Breast epithelium (tissue), 4 donors: ENCODE measurements around the gene TRPM3. TPM values are rescaled to one million over a fixed set of nuclear protein-coding genes. Genes with fewer than 3 reads are reported as not detected.

ENCODE experiments used
- DNase-seq, 2 donors: peaks; one replicate each; pipeline ENCODE4 v3.0.0-alpha.2; 2019; ENCODE audit warnings: low spot score in 2 of 2
- H3K27ac ChIP-seq, 2 donors: fragments of 200-600 bp; sonication (generic) in 1 of 2; one replicate each; pipeline ENCODE4 v1.5.1; 2016 to 2019; ENCODE audit warnings: mild to moderate bottlenecking in 1 of 2
- H3K27me3 ChIP-seq, 2 donors: fragments of 200-600 bp; sonication (generic) in 1 of 2; one replicate each; pipeline versions ENCODE4 v1.5.1 to v1.6.0; 2017 to 2019; ENCODE audit warnings: control low read depth in 1 of 2, mild to moderate bottlenecking in 1 of 2
- H3K36me3 ChIP-seq: fragments of 200-600 bp; one replicate; pipeline ENCODE4 v1.5.1; 2019
- H3K4me1 ChIP-seq, 2 donors: fragments of 200-600 bp; sonication (generic); one replicate each; pipeline ENCODE4 v1.5.1; 2016 to 2019; ENCODE audit warnings: control low read depth in 1 of 2
- H3K4me3 ChIP-seq, 3 donors: fragments of 200-600 bp; sonication (generic); 1 replicate in 2 of 3; 2 replicates in 1 of 3; pipeline ENCODE4 v1.5.1; 2016 to 2019; ENCODE audit warnings: mild to moderate bottlenecking in 3 of 3, moderate library complexity in 2 of 3
- H3K9me3 ChIP-seq, 2 donors: fragments of 200-600 bp; sonication (generic) in 1 of 2; one replicate each; pipeline ENCODE4 v1.5.1; 2016 to 2019; ENCODE audit warnings: control low read depth in 1 of 2
- CTCF ChIP-seq, 3 donors: fragments of 450-650 bp; IDR thresholded peaks; one replicate each; pipeline ENCODE4 v1.5.1; 2016 to 2017; ENCODE audit warnings: antibody characterized with exemption in 3 of 3, mild to moderate bottlenecking in 3 of 3, moderate library complexity in 3 of 3
- POLR2A ChIP-seq: fragments of 450-650 bp; IDR thresholded peaks from one replicate; pipeline ENCODE4 v1.6.1; 2016; ENCODE audit warnings: antibody characterized with exemption, mild to moderate bottlenecking, moderate library complexity
- POLR2AphosphoS5 ChIP-seq, 3 donors: sonication (generic); formaldehyde crosslinking; IDR thresholded peaks; one replicate each; pipeline ENCODE4 v1.6.1; 2017; ENCODE audit warnings: antibody characterized with exemption in 3 of 3
- intact Hi-C: fragments of 100-400 bp; cut with DNase I; formaldehyde crosslinking; loops from one replicate; pipeline ENCODE4 v1.15.1; 2023; ENCODE audit warnings: low total_unique reads
- total RNA-seq, 3 donors: library from RNA; depleted of rRNA; stranded (reverse); fragments of >200 nt; gene quantifications; one replicate each; pipeline ENCODE4 v1.1.0, GENCODE V29; 2016

Gene TRPM3
- total RNA-seq, 3 donors from 2014 or later = 0.33 to 0.88 (median 0.64) TPM

- DNase-seq = no peak
- TF ChIP-seq POLR2A = no peak
- TF ChIP-seq POLR2AphosphoS5 (IDR thresholded peaks at IDR 0.05) = no peak
- no peak for TF ChIP-seq CTCF (IDR thresholded peaks at IDR 0.05)
- intact Hi-C loops = no loop called here
- H3K4me1 ChIP-seq = no peaks in the 10 kb centered on the region
- no peaks in the 10 kb centered on the region for H3K27me3 ChIP-seq
- no peaks in the 10 kb centered on the region for H3K9me3 ChIP-seq
- no peak overlapping the region for H3K4me3 ChIP-seq
- no peaks in the 10 kb centered on the region for H3K36me3 ChIP-seq
- no peak overlapping the region for H3K27ac ChIP-seq
Observed at GRCh38 chr9:70873506-70873905, 247.9 kb downstream of the TRPM3 start.

GRCh38 chr9:70868661-70869652 lies 252.5 kb downstream of the TRPM3 start:
- DNase-seq = no peak
- H3K36me3 ChIP-seq = no peaks in the 10 kb centered on the region
- TF ChIP-seq POLR2AphosphoS5 (IDR thresholded peaks at IDR 0.05) = no peak
- no peak for TF ChIP-seq POLR2A
- no peak for TF ChIP-seq CTCF (IDR thresholded peaks at IDR 0.05)
- no peaks in the 10 kb centered on the region for H3K27me3 ChIP-seq
- intact Hi-C loops = no loop called here
- H3K4me3 ChIP-seq = peak overlapping the region; percentile 30 to 62 (median 39)
- H3K27ac ChIP-seq = peak overlapping the region; percentile 7 to 45
- H3K9me3 ChIP-seq = no peaks in the 10 kb centered on the region
- H3K4me1 ChIP-seq = no peaks in the 10 kb centered on the region

GRCh38 chr9:70868041-70868440 lies 253.4 kb downstream of the TRPM3 start:
- DNase-seq = no peak
- intact Hi-C loops = no loop called here
- Histone ChIP-seq H3K27ac (no peak overlapping the region), H3K4me1 (no peaks in the 10 kb centered on the region), H3K9me3 (no peaks in the 10 kb centered on the region), H3K27me3 (no peaks in the 10 kb centered on the region), H3K4me3 (no peak overlapping the region), H3K36me3 (no peaks in the 10 kb centered on the region)
- TF ChIP-seq POLR2A (no peak), POLR2AphosphoS5 (IDR thresholded peaks at IDR 0.05) (no peak), CTCF (IDR thresholded peaks at IDR 0.05) (no peak)

GRCh38 chr9:70865471-70865870 lies 255.9 kb downstream of the TRPM3 start:
- H3K4me3 ChIP-seq = no peak overlapping the region
- TF ChIP-seq CTCF (IDR thresholded peaks at IDR 0.05) (no peak), POLR2AphosphoS5 (IDR thresholded peaks at IDR 0.05) (no peak), POLR2A (no peak)
- H3K27me3 ChIP-seq = no peaks in the 10 kb centered on the region
- H3K4me1 ChIP-seq = no peaks in the 10 kb centered on the region
- H3K36me3 ChIP-seq = no peaks in the 10 kb centered on the region
- no peak for DNase-seq
- H3K9me3 ChIP-seq = no peaks in the 10 kb centered on the region
- H3K27ac ChIP-seq = no peak overlapping the region
- intact Hi-C loops = no loop called here

GRCh38 chr9:70861797-70862196 lies 259.6 kb downstream of the TRPM3 start:
- intact Hi-C loops = no loop called here
- H3K4me3 ChIP-seq = no peak overlapping the region
- no peaks in the 10 kb centered on the region for H3K9me3 ChIP-seq
- no peak for DNase-seq
- H3K4me1 ChIP-seq = no peaks in the 10 kb centered on the region
- H3K27ac ChIP-seq = no peak overlapping the region
- TF ChIP-seq CTCF (IDR thresholded peaks at IDR 0.05) (no peak), POLR2A (no peak), POLR2AphosphoS5 (IDR thresholded peaks at IDR 0.05) (no peak)
- no peaks in the 10 kb centered on the region for H3K36me3 ChIP-seq
- peaks cover 0 to 5% of the 10 kb centered on the region in 2 donors for H3K27me3 ChIP-seq
